ENCODE data around the gene CMTM1. TPM values are rescaled to one million over a fixed set of nuclear protein-coding genes. Genes with fewer than 3 reads are reported as not detected.

The CMTM1 gene
- total RNA-seq, 1 experiment from 2014 or later, result 2.6 TPM

- Mint-ChIP-seq H3K4me1 (peaks cover 28 to 32% of the 10 kb centered on the region in 2 experiments), H3K36me3 (ENCODE audit: insufficient read depth in 1 of 3, low read depth in 3 of 3) (no peaks in the 10 kb centered on the region), H3K4me3 (no peak overlapping the region), H3K27me3 (ENCODE audit: low read depth) (peaks cover 35% of the 10 kb centered on the region), H3K27ac (peak overlapping the region in 1 of 3 experiments; percentile 29; a peak in 1 of 7 replicates), H3K9me3 (no peaks in the 10 kb centered on the region)
- Histone ChIP-seq H3K79me1 (ENCODE audit: insufficient read depth, low read depth, low read length, poor library complexity, severe bottlenecking) (no peaks in the 10 kb centered on the region), H2AFZ (ENCODE audit: low read length) (no peak overlapping the region), H3K4me1 (ENCODE audit: insufficient read depth, low read length) (no peaks in the 10 kb centered on the region; the same call in 1 of the 2 replicates), H4K8ac (replicated peaks; ENCODE audit: insufficient read length, low read depth, low read length) (no peak overlapping the region), H3K9ac (ENCODE audit: extremely low read depth, insufficient read length, low read length) (no peak overlapping the region), H3K4me2 (ENCODE audit: insufficient read depth, insufficient read length, low read length) (no peak overlapping the region), H3K23ac (ENCODE audit: insufficient read length, low read depth, low read length) (no peak overlapping the region), H3K23me2 (ENCODE audit: insufficient read length, low read depth, low read length, poor library complexity, severe bottlenecking) (no peaks in the 10 kb centered on the region), H3K56ac (ENCODE audit: insufficient read length, low read depth, low read length) (no peak overlapping the region), H4K5ac (ENCODE audit: insufficient read length, low read depth, low read length) (no peak overlapping the region), H2BK20ac (ENCODE audit: low read depth, low read length, poor library complexity, severe bottlenecking) (no peak overlapping the region), H3K4ac (ENCODE audit: low read depth, low read length) (no peak overlapping the region), H3K27me3 (ENCODE audit: insufficient read depth, low read length) (peaks cover 13% of the 10 kb centered on the region; the same call in 1 of the 2 replicates), H4K91ac (ENCODE audit: insufficient read length, low read depth, low read length) (no peak overlapping the region), H3K14ac (ENCODE audit: insufficient read depth, low read length) (no peak overlapping the region), H3K18ac (ENCODE audit: insufficient read length, low read depth, low read length) (no peak overlapping the region), H2BK12ac (ENCODE audit: insufficient read length, low read depth, low read length) (no peak overlapping the region), H3K9me3 (ENCODE audit: control insufficient read depth, low read depth, low read length) (no peaks in the 10 kb centered on the region), H3T11ph (ENCODE audit: low read length) (no peak overlapping the region), H2BK5ac (ENCODE audit: insufficient read length, low read length) (no peak overlapping the region), H2BK120ac (ENCODE audit: low read depth, low read length, poor library complexity, severe bottlenecking) (no peak overlapping the region), H4K20me1 (ENCODE audit: control insufficient read depth, insufficient read depth, insufficient read length) (no peaks in the 10 kb centered on the region), H2BK15ac (ENCODE audit: low read depth, low read length) (no peak overlapping the region), H3K27ac (ENCODE audit: insufficient read length, low read depth, low read length) (no peak overlapping the region), H2AK5ac (ENCODE audit: insufficient read length, low read length) (no peak overlapping the region), H3K79me2 (ENCODE audit: insufficient read depth, low read length) (no peaks in the 10 kb centered on the region)
- DNase-seq, result no peak
- no peak for TF ChIP-seq CTCF (conservative IDR thresholded peaks at IDR 0.05)
- whole genome bisulfite sequencing (ENCODE audit: extremely low coverage, insufficient read length, low lambda C conversion rate), result no CpG with 5 or more reads among the region's 3 CpGs
These were observed 15.2 kb downstream of the CMTM1 start for GRCh38 chr16:66581246-66581952.

All from H9 (cell line).